GM23338 (cell line): ENCODE measurements around the gene GRIN2D. TPM values are rescaled to one million over a fixed set of nuclear protein-coding genes. Genes with fewer than 3 reads are reported as not detected.

ENCODE experiments used
- ATAC-seq: fragments of 200-7000 bp; cut with Tn5 transposase; 3 replicates; pipeline ENCODE4 v1.9.1; 2020
- DNase-seq: peaks from one replicate; pipeline ENCODE4 v3.0.0-alpha.2; 2015; ENCODE audit warnings: low spot score
- H2AFZ ChIP-seq: fragments of 200-600 bp; sonication (generic); 2 replicates; pipeline ENCODE4 v1.8.0; 2016; ENCODE audit warnings: antibody characterized with exemption, mild to moderate bottlenecking, moderate library complexity
- H3F3A ChIP-seq: fragments of 200-600 bp; sonication (generic); replicated peaks from 2 replicates; pipeline ENCODE4 v1.8.0; 2017; ENCODE audit warnings: antibody characterized with exemption, mixed run types, low read depth
- H3K27ac ChIP-seq: fragments of 200-600 bp; sonication (generic); 2 replicates; pipeline ENCODE4 v1.6.1; 2016; ENCODE audit warnings: low read depth
- H3K27me3 ChIP-seq: fragments of 200-600 bp; sonication (generic); 2 replicates; pipeline ENCODE4 v1.8.0; 2016; ENCODE audit warnings: mild to moderate bottlenecking, mixed run types, moderate library complexity; ENCODE audit not compliant: insufficient read depth
- H3K36me3 ChIP-seq: fragments of 200-600 bp; sonication (generic); 2 replicates; pipeline ENCODE4 v1.8.0; 2016; ENCODE audit warnings: mild to moderate bottlenecking; ENCODE audit not compliant: insufficient read depth
- H3K4me1 ChIP-seq: fragments of 200-600 bp; sonication (generic); 2 replicates; pipeline ENCODE4 v1.8.0; 2016; ENCODE audit warnings: mild to moderate bottlenecking, moderate library complexity; ENCODE audit not compliant: insufficient read depth
- H3K4me2 ChIP-seq: fragments of 200-600 bp; sonication (generic); 2 replicates; pipeline ENCODE4 v1.7.1; 2017; ENCODE audit warnings: mixed run types
- H3K4me3 ChIP-seq: fragments of 200-600 bp; sonication (generic); 2 replicates; pipeline ENCODE4 v1.6.1; 2016; ENCODE audit warnings: mixed run types
- H3K79me2 ChIP-seq: fragments of 200-600 bp; sonication (generic); replicated peaks from 2 replicates; pipeline ENCODE4 v1.8.0; 2017; ENCODE audit warnings: mild to moderate bottlenecking; ENCODE audit not compliant: insufficient read depth
- H3K9me2 ChIP-seq: fragments of 200-600 bp; sonication (generic); 2 replicates; pipeline ENCODE4 v1.8.0; 2017; ENCODE audit not compliant: insufficient read depth
- H4K20me1 ChIP-seq: fragments of 200-600 bp; sonication (generic); replicated peaks from 2 replicates; pipeline ENCODE4 v1.8.0; 2017; ENCODE audit warnings: mild to moderate bottlenecking; ENCODE audit not compliant: insufficient read depth
- H3K27ac Mint-ChIP-seq: 2 replicates; pipeline ENCODE4 v1.8.0; 2020; ENCODE audit warnings: inconsistent platforms, mild to moderate bottlenecking, moderate library complexity, mixed read lengths
- H3K27me3 Mint-ChIP-seq: 3 replicates; pipeline ENCODE4 v1.8.0; 2022; ENCODE audit warnings: low read depth, mild to moderate bottlenecking, moderate library complexity, mixed read lengths, inconsistent platforms; ENCODE audit not compliant: insufficient read depth, poor library complexity
- H3K36me3 Mint-ChIP-seq: 3 replicates; pipeline ENCODE4 v1.8.0; 2021; ENCODE audit warnings: low read depth, mild to moderate bottlenecking, inconsistent platforms, moderate library complexity, mixed read lengths
- H3K4me1 Mint-ChIP-seq: 3 replicates; pipeline ENCODE4 v1.8.0; 2020; ENCODE audit warnings: mild to moderate bottlenecking, inconsistent platforms, mixed read lengths
- H3K4me3 Mint-ChIP-seq: 3 replicates; pipeline ENCODE4 v1.8.0; 2021; ENCODE audit warnings: moderate library complexity, mild to moderate bottlenecking, inconsistent platforms, mixed read lengths
- H3K9me3 Mint-ChIP-seq: 3 replicates; pipeline ENCODE4 v1.8.0; 2020; ENCODE audit warnings: moderate library complexity, mild to moderate bottlenecking, inconsistent platforms, mixed read lengths
- CTCF ChIP-seq, 2 experiments: fragments of 200-600 bp in 1 of 2; sonication (generic) in 1 of 2; conservative IDR thresholded peaks; 2 replicates each; pipeline versions ENCODE4 v1.5.1 to v1.6.1; 2016 to 2017; ENCODE audit warnings: antibody characterized with exemption in 2 of 2, low read depth in 2 of 2, mild to moderate bottlenecking in 2 of 2, moderate library complexity in 1 of 2
- EZH2 ChIP-seq: fragments of 200-600 bp; sonication (generic); IDR thresholded peaks from one replicate; pipeline ENCODE4 v1.8.0; 2017; ENCODE audit warnings: antibody characterized with exemption, mild to moderate bottlenecking, low read depth; ENCODE audit not compliant: unreplicated experiment
- REST ChIP-seq: IDR thresholded peaks from one replicate; pipeline ENCODE4 v1.6.1; 2018; ENCODE audit warnings: antibody characterized with exemption; ENCODE audit not compliant: unreplicated experiment
- polyA plus RNA-seq: library from polyadenylated mRNA; unstranded; fragments of >200 nt; fragmentation: Nextera tagmentation; extraction: Ambion mirVana; gene quantifications from 2 replicates; pipeline ENCODE4 v1.2.1, GENCODE V29; 2016
- total RNA-seq: library from RNA; depleted of rRNA; stranded (reverse); fragments of >200 nt; shearing (Covaris generic); gene quantifications from 2 replicates; pipeline ENCODE4 v1.2.3, GENCODE V29; 2014

The GRIN2D gene
- total and polyA plus RNA-seq, 2 experiments from 2014 or later, result 4.4 to 20.0 TPM

- H3K27me3 Mint-ChIP-seq, result peaks cover 62% of the 10 kb centered on the region
- peaks cover 49% of the 10 kb centered on the region for H3K4me1 ChIP-seq
- peaks cover 13% of the 10 kb centered on the region for H3K79me2 ChIP-seq
- H3F3A ChIP-seq, result peaks cover 15% of the 10 kb centered on the region
- ATAC-seq (no peak), DNase-seq (peak; percentile 50)
- H3K36me3 Mint-ChIP-seq, result peaks cover 7% of the 10 kb centered on the region; the same call in 1 of the 3 replicates
- peaks cover 52% of the 10 kb centered on the region for H3K4me1 Mint-ChIP-seq
- H4K20me1 ChIP-seq, result no peaks in the 10 kb centered on the region
- peaks cover 62% of the 10 kb centered on the region for H3K27me3 ChIP-seq
- peaks cover 4% of the 10 kb centered on the region; the same call in 2 of the 3 replicates for H3K9me3 Mint-ChIP-seq
- H3K36me3 ChIP-seq, result no peaks in the 10 kb centered on the region
- H2AFZ ChIP-seq, result no peak overlapping the region
- H3K4me3 Mint-ChIP-seq, result peak overlapping the region; percentile 73
- H3K27ac Mint-ChIP-seq, result no peak overlapping the region
- H3K4me2 ChIP-seq, result peak overlapping the region; percentile 95
- peak overlapping the region; percentile 74 for H3K4me3 ChIP-seq
- H3K9me2 ChIP-seq, result no peaks in the 10 kb centered on the region
- no peak overlapping the region for H3K27ac ChIP-seq
- TF ChIP-seq CTCF (conservative IDR thresholded peaks at IDR 0.05; ENCODE audit: low read depth in 2 of 2), result no peak
- TF ChIP-seq EZH2, result peak; percentile 42
Measured at GRCh38 chr19:48394331-48395169, 1.1 kb downstream of the GRIN2D start.

GRCh38 chr19:48395170-48395455 lies 1.6 kb downstream of the GRIN2D start:
- Histone ChIP-seq H4K20me1 (no peaks in the 10 kb centered on the region), H3K4me2 (peak overlapping the region; percentile 95), H3K36me3 (no peaks in the 10 kb centered on the region), H3K79me2 (peaks cover 12% of the 10 kb centered on the region), H3K4me3 (peak overlapping the region; percentile 74), H2AFZ (no peak overlapping the region), H3K27me3 (peaks cover 62% of the 10 kb centered on the region), H3K27ac (no peak overlapping the region), H3K4me1 (peaks cover 49% of the 10 kb centered on the region), H3F3A (peaks cover 16% of the 10 kb centered on the region), H3K9me2 (no peaks in the 10 kb centered on the region)
- ATAC-seq (no peak), DNase-seq (peak; percentile 68)
- Mint-ChIP-seq H3K4me1 (peaks cover 53% of the 10 kb centered on the region), H3K27ac (no peak overlapping the region), H3K36me3 (peaks cover 7% of the 10 kb centered on the region; the same call in 1 of the 3 replicates), H3K4me3 (peak overlapping the region; percentile 73), H3K9me3 (peaks cover 5% of the 10 kb centered on the region; the same call in 2 of the 3 replicates), H3K27me3 (peaks cover 63% of the 10 kb centered on the region)
- peak; percentile 0 for TF ChIP-seq EZH2
- TF ChIP-seq REST, result no peak
